Esophagus (tissue), 2 donors: ENCODE measurements around the gene ABHD16A. TPM values are rescaled to one million over a fixed set of nuclear protein-coding genes. Genes with fewer than 3 reads are reported as not detected.
"Not testable (repeated sequence)": the region's sequence is repeated elsewhere in the genome, so short reads cannot be mapped to it uniquely, and the experiment has no call there.

ENCODE experiments used
- H3K27ac ChIP-seq, 2 donors: one replicate each; pipeline ENCODE4 v1.5.1; 2013; ENCODE audit warnings: low read depth in 2 of 2, mild to moderate bottlenecking in 2 of 2, inconsistent platforms in 1 of 2, low read length in 1 of 2, moderate library complexity in 1 of 2
- H3K27me3 ChIP-seq, 2 donors: one replicate each; pipeline ENCODE4 v1.6.1; 2013; ENCODE audit warnings: low read length in 2 of 2, control low read depth in 1 of 2, mild to moderate bottlenecking in 1 of 2; ENCODE audit not compliant: insufficient read depth in 2 of 2, control insufficient read depth in 1 of 2
- H3K36me3 ChIP-seq, 2 donors: one replicate each; pipeline ENCODE4 v1.6.1; 2013; ENCODE audit warnings: low read length in 1 of 2; ENCODE audit not compliant: control insufficient read depth in 2 of 2, insufficient read depth in 2 of 2
- H3K4me1 ChIP-seq, 2 donors: one replicate each; pipeline ENCODE4 v1.6.1; 2013; ENCODE audit warnings: low read length in 1 of 2; ENCODE audit not compliant: control insufficient read depth in 2 of 2, insufficient read depth in 2 of 2
- H3K4me3 ChIP-seq, 2 donors: one replicate each; pipeline ENCODE4 v1.5.1; 2013; ENCODE audit warnings: low read length in 2 of 2, mild to moderate bottlenecking in 2 of 2, low read depth in 1 of 2, moderate library complexity in 1 of 2
- H3K9me3 ChIP-seq, 2 donors: one replicate each; pipeline ENCODE4 v1.6.1; 2013; ENCODE audit warnings: mild to moderate bottlenecking in 2 of 2, low read depth in 1 of 2, low read length in 1 of 2, moderate library complexity in 1 of 2; ENCODE audit not compliant: control insufficient read depth in 2 of 2, insufficient read depth in 1 of 2
- WGBS, 2 donors: extraction: QIAGEN DNeasy Blood & Tissue Kit; methylation state at CpG; one replicate each; pipeline ENCODE4 v1.1.7; 2013; 5-methylcytosine and 5-hydroxymethylcytosine counted together
- polyA plus RNA-seq, 2 donors: library from polyadenylated mRNA; stranded (reverse); fragments of 200-250 nt; gene quantifications; one replicate each; pipeline ENCODE4 v1.2.3, GENCODE V29; 2013
- donor health status: healthy with polysubstance abuse.
- donor health status: Bipolar disorder and iron deficiency.

ABHD16A gene
- polyA plus RNA-seq, 2 donors, result 30.0 to 40.1 TPM

GRCh38 chr6:31715022-31715958 lies 12.2 kb upstream of the ABHD16A start, which contains the start of gene LY6G6D:
Gene LY6G6D (plus strand): TSS chr6:31715348. CDS start chr6:31715356, 8 bp downstream.
- H3K4me3 ChIP-seq, result no peak within 1 kb of the TSS
- peaks cover 0 to 44% of the 10 kb centered on the region in 2 donors for H3K4me1 ChIP-seq
- no peaks in the 10 kb centered on the region for H3K36me3 ChIP-seq
- 54 to 60% methylated on average over 15 to 16 of the region's 16 CpGs for WGBS, 2 donors
- no peaks in the 10 kb centered on the region for H3K27me3 ChIP-seq
- peak within 1 kb of the TSS; percentile 8 to 59 for H3K27ac ChIP-seq
- no peaks in the 10 kb centered on the region for H3K9me3 ChIP-seq

GRCh38 chr6:31713991-31714684 lies 11.0 kb upstream of the ABHD16A start:
- Histone ChIP-seq H3K27ac (peak overlapping the region; percentile 8 to 59), H3K4me1 (peaks cover 0 to 38% of the 10 kb centered on the region in 2 donors), H3K9me3 (no peaks in the 10 kb centered on the region), H3K36me3 (no peaks in the 10 kb centered on the region), H3K4me3 (no peak overlapping the region), H3K27me3 (no peaks in the 10 kb centered on the region)
- 29 to 33% methylated on average over 5 of the region's 5 CpGs for WGBS, 2 donors

GRCh38 chr6:31713465-31713864 lies 10.3 kb upstream of the ABHD16A start:
- 66 to 75% methylated on average over 4 of the region's 4 CpGs for WGBS, 2 donors
- Histone ChIP-seq H3K36me3 (no peaks in the 10 kb centered on the region), H3K27ac (peak overlapping the region in 1 of 2 donors; percentile 59), H3K27me3 (no peaks in the 10 kb centered on the region), H3K9me3 (no peaks in the 10 kb centered on the region), H3K4me1 (peaks cover 0 to 31% of the 10 kb centered on the region in 2 donors), H3K4me3 (no peak overlapping the region)

- 62 to 64% methylated on average over 8 of the region's 8 CpGs for WGBS, 2 donors
- H3K27me3 ChIP-seq, result no peaks in the 10 kb centered on the region
- no peaks in the 10 kb centered on the region for H3K9me3 ChIP-seq
- H3K4me3 ChIP-seq, result no peak overlapping the region
- peaks cover 0 to 24% of the 10 kb centered on the region in 2 donors for H3K4me1 ChIP-seq
- peak overlapping the region; percentile 80 to 86 for H3K27ac ChIP-seq
- H3K36me3 ChIP-seq, result no peaks in the 10 kb centered on the region
Observed at GRCh38 chr6:31712296-31712695, 9.2 kb upstream of the ABHD16A start.

- Histone ChIP-seq H3K4me1 (peaks cover 0 to 23% of the 10 kb centered on the region in 2 donors), H3K36me3 (no peaks in the 10 kb centered on the region), H3K27me3 (no peaks in the 10 kb centered on the region), H3K9me3 (no peaks in the 10 kb centered on the region), H3K4me3 (no peak overlapping the region), H3K27ac (peak overlapping the region; percentile 80 to 86)
- 35 to 46% methylated on average over 8 of the region's 8 CpGs for WGBS, 2 donors
Observed at GRCh38 chr6:31711233-31711632, 8.1 kb upstream of the ABHD16A start.

GRCh38 chr6:31710523-31711219 lies 7.5 kb upstream of the ABHD16A start:
- 54 to 69% methylated on average over 5 of the region's 5 CpGs for WGBS, 2 donors
- no peaks in the 10 kb centered on the region for H3K36me3 ChIP-seq
- peak overlapping the region; percentile 57 to 86 for H3K27ac ChIP-seq
- no peaks in the 10 kb centered on the region for H3K27me3 ChIP-seq
- H3K4me1 ChIP-seq, result peaks cover 0 to 23% of the 10 kb centered on the region in 2 donors
- no peaks in the 10 kb centered on the region for H3K9me3 ChIP-seq
- H3K4me3 ChIP-seq, result no peak overlapping the region

- not testable (repeated sequence) for H3K4me3 ChIP-seq, H3K27me3 ChIP-seq, H3K36me3 ChIP-seq, H3K9me3 ChIP-seq, H3K27ac ChIP-seq
- WGBS, 2 donors, result 91 to 93% methylated on average over 11 of the region's 11 CpGs
- H3K4me1 ChIP-seq, result peaks cover 0 to 17% of the 10 kb centered on the region in 2 donors
Observed at GRCh38 chr6:31709157-31709556, 6.0 kb upstream of the ABHD16A start.

- no peaks in the 10 kb centered on the region for H3K27me3 ChIP-seq
- H3K9me3 ChIP-seq, result no peaks in the 10 kb centered on the region
- H3K27ac ChIP-seq, result no peak overlapping the region
- no peak overlapping the region for H3K4me3 ChIP-seq
- peaks cover 0 to 11% of the 10 kb centered on the region in 2 donors for H3K4me1 ChIP-seq
- H3K36me3 ChIP-seq, result no peaks in the 10 kb centered on the region
- WGBS, 2 donors, result 94 to 97% methylated on average over 3 of the region's 3 CpGs
Observed at GRCh38 chr6:31708224-31708623, 5.1 kb upstream of the ABHD16A start.

GRCh38 chr6:31707701-31708100 lies 4.6 kb upstream of the ABHD16A start:
- no peak overlapping the region for H3K4me3 ChIP-seq
- H3K36me3 ChIP-seq, result no peaks in the 10 kb centered on the region
- no peaks in the 10 kb centered on the region for H3K27me3 ChIP-seq
- H3K9me3 ChIP-seq, result no peaks in the 10 kb centered on the region
- H3K4me1 ChIP-seq, result peaks cover 0 to 10% of the 10 kb centered on the region in 2 donors
- WGBS, 2 donors, result 89 to 93% methylated on average over 10 of the region's 10 CpGs
- H3K27ac ChIP-seq, result no peak overlapping the region
